OCI-LY7 (cell line): Measurements from ENCODE around the gene REXO1. TPM values are rescaled to one million over a fixed set of nuclear protein-coding genes. Genes with fewer than 3 reads are reported as not detected.

Experiments
- BruUV-seq: library from RNA; stranded (reverse); fragments of 400-500 nt; replicated peaks from 2 replicates; lab custom pipeline; 2021; lab: Mats Ljungman, UMichigan
- CTCF ChIA-PET: fragments of 300-600 bp; sonication (Branson Sonifier 250); formaldehyde crosslinking; loops from one replicate; lab custom pipeline; 2022; ENCODE audit warnings: antibody characterized with exemption; ENCODE audit not compliant: unreplicated experiment; lab: Charles Lee
- POLR2A ChIA-PET: fragments of 300-600 bp; sonication (Branson Sonifier 250); formaldehyde crosslinking; loops from one replicate; lab custom pipeline; 2022; ENCODE audit warnings: antibody characterized with exemption; lab: Charles Lee
- DNase-seq: peaks from one replicate; pipeline ENCODE4 v3.0.0-alpha.2; 2015; ENCODE audit warnings: low spot score
- H2AFZ ChIP-seq: fragments of 200-600 bp; sonication (generic), shearing (Covaris generic); 2 replicates; pipeline ENCODE4 v1.6.1; 2014; ENCODE audit warnings: mild to moderate bottlenecking, antibody characterized with exemption, low read length, moderate library complexity
- H3K27ac ChIP-seq: fragments of 200-600 bp; sonication (generic); 2 replicates; pipeline ENCODE4 v1.5.1; 2014; ENCODE audit warnings: mixed run types, low read depth, mild to moderate bottlenecking, moderate library complexity, low read length, inconsistent platforms; ENCODE audit not compliant: poor library complexity, severe bottlenecking
- H3K36me3 ChIP-seq: fragments of 200-600 bp; sonication (generic); 2 replicates; pipeline ENCODE4 v1.6.1; 2014; ENCODE audit warnings: mild to moderate bottlenecking, antibody characterized with exemption, low read length, moderate library complexity, mixed read lengths; ENCODE audit not compliant: insufficient read depth
- H3K4me1 ChIP-seq: fragments of 200-600 bp; sonication (generic); 2 replicates; pipeline ENCODE4 v1.5.1; 2014; ENCODE audit warnings: mild to moderate bottlenecking, low read length; ENCODE audit not compliant: insufficient read depth, poor library complexity, severe bottlenecking
- H3K4me2 ChIP-seq: fragments of 200-600 bp; sonication (generic); 2 replicates; pipeline ENCODE4 v1.6.1; 2014; ENCODE audit warnings: mild to moderate bottlenecking, low read length
- H3K4me3 ChIP-seq: fragments of 200-600 bp; sonication (generic); 2 replicates; pipeline ENCODE4 v1.5.1; 2014; ENCODE audit warnings: mild to moderate bottlenecking, low read depth, low read length; ENCODE audit not compliant: poor library complexity, severe bottlenecking
- H3K79me2 ChIP-seq: fragments of 200-600 bp; sonication (generic); 2 replicates; pipeline ENCODE4 v1.6.1; 2016; ENCODE audit warnings: low read depth, mild to moderate bottlenecking, low read length, moderate library complexity, mixed read lengths; ENCODE audit not compliant: insufficient read depth
- H3K9me2 ChIP-seq: fragments of 200-600 bp; sonication (generic); 2 replicates; pipeline ENCODE4 v1.6.1; 2016; ENCODE audit warnings: mild to moderate bottlenecking, low read length, mixed read lengths; ENCODE audit not compliant: insufficient read depth
- H3K9me3 ChIP-seq: fragments of 200-600 bp; sonication (generic); 2 replicates; pipeline ENCODE4 v1.6.1; 2014; ENCODE audit warnings: mild to moderate bottlenecking, mixed run types, low read length, mixed read lengths
- H4K20me1 ChIP-seq: fragments of 200-600 bp; sonication (generic); 2 replicates; pipeline ENCODE4 v1.6.1; 2014; ENCODE audit warnings: mild to moderate bottlenecking, antibody characterized with exemption, low read length, moderate library complexity, mixed read lengths; ENCODE audit not compliant: insufficient read depth
- EZH2phosphoT487 ChIP-seq: fragments of 200-600 bp; sonication (generic); IDR thresholded peaks from 2 replicates; pipeline ENCODE4 v1.6.1; 2018; ENCODE audit warnings: low read depth, borderline replicate concordance, mild to moderate bottlenecking, mixed run types, antibody characterized with exemption, low read length, moderate library complexity, mixed read lengths
- intact Hi-C: fragments of 100-400 bp; cut with micrococcal nuclease; formaldehyde crosslinking; loops from one replicate; pipeline ENCODE4 v1.10.0; 2022; ENCODE audit not compliant: unreplicated experiment
- total RNA-seq, 2 experiments: library from RNA; depleted of rRNA in 1 of 2; stranded (reverse); fragments of >200 nt in 1 of 2; shearing (Covaris generic) in 1 of 2; gene quantifications; 2 replicates each; pipeline ENCODE4 v1.2.3, GENCODE V29; 2014 to 2022
- TF ChIP-seq, protein P1 (sequence below): fragments of 200-600 bp; sonication (generic); conservative IDR thresholded peaks from 2 replicates; pipeline ENCODE4 v1.5.1; 2014; ENCODE audit warnings: mild to moderate bottlenecking, antibody characterized with exemption, low read length, moderate library complexity, mixed read lengths

The REXO1 gene
- total RNA-seq, 2 experiments from 2014 or later: 24.0 to 52.8 TPM

DNA sequence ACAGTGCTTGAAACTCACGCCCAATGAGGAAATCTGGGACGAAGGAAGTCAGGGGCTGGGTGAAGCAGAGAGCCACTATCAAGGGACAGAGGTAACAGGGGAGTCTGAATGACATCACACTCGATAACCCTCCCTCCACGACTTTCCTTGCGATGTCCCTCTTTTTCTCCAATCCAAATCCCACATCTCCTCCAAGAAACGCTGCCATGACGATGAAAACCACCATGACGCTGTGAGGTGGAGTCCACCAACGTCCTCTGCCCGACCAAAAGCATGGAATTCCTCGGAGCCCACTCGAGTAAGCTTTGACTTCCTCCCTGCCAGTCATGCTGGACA, 967 bp downstream of the REXO1 start:
- POLR2A ChIA-PET: no interaction called here
- no peaks in the 10 kb centered on the region for H3K9me2 ChIP-seq
- BruUV-seq: no TSS peak
- no peak overlapping the region for H3K27ac ChIP-seq
- peaks cover 17% of the 10 kb centered on the region for H4K20me1 ChIP-seq
- H3K9me3 ChIP-seq: no peaks in the 10 kb centered on the region
- peak overlapping the region; percentile 80 for H3K4me2 ChIP-seq
- H3K36me3 ChIP-seq: peaks cover 28% of the 10 kb centered on the region; the same call in 1 of the 2 replicates
- intact Hi-C loops: no loop called here
- H3K4me1 ChIP-seq: peaks cover 19% of the 10 kb centered on the region
- TF ChIP-seq EZH2phosphoT487: no peak
- TF ChIP-seq, protein P1, sequence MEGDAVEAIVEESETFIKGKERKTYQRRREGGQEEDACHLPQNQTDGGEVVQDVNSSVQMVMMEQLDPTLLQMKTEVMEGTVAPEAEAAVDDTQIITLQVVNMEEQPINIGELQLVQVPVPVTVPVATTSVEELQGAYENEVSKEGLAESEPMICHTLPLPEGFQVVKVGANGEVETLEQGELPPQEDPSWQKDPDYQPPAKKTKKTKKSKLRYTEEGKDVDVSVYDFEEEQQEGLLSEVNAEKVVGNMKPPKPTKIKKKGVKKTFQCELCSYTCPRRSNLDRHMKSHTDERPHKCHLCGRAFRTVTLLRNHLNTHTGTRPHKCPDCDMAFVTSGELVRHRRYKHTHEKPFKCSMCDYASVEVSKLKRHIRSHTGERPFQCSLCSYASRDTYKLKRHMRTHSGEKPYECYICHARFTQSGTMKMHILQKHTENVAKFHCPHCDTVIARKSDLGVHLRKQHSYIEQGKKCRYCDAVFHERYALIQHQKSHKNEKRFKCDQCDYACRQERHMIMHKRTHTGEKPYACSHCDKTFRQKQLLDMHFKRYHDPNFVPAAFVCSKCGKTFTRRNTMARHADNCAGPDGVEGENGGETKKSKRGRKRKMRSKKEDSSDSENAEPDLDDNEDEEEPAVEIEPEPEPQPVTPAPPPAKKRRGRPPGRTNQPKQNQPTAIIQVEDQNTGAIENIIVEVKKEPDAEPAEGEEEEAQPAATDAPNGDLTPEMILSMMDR: no peak
- CTCF ChIA-PET: no interaction called here
- peaks cover 61% of the 10 kb centered on the region for H3K79me2 ChIP-seq
- DNase-seq: no peak
- H3K4me3 ChIP-seq: peak overlapping the region; percentile 93
- no peak overlapping the region for H2AFZ ChIP-seq

DNA sequence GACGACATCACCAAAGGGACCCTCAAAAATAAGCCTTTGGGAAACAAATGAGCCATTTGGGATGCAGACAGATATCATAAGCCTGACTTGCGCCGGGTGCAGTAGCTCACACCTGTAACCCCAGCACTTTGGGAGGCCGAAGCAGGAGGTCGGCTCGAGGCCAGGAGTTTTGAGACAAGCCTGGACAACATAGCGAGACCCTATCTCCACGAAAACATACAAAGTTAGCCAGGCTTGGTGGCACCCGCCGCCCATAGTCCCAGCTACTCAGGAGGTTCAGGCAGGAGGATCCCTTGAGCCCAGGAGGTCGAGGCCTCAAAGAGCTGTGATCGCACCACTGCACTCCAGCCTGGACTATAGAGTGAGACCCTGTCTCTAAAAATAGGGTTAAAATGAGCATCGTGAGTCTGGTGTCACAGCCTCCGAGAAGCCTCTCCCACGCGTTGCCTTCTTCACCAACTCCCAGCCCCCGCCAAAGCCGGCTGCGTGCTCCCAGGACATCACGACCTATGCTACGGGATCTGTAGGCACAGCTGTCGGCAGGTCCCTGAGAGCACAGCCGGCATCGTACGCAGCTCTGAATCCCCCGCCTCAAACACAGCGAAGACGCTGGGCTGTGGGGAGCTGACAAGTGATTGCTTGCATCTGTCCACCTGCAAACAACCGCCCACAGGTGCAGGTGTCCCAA, 1.6 kb downstream of the REXO1 start:
- no peak overlapping the region for H2AFZ ChIP-seq
- no peaks in the 10 kb centered on the region for H3K9me3 ChIP-seq
- CTCF ChIA-PET: no interaction called here
- peaks cover 17% of the 10 kb centered on the region for H4K20me1 ChIP-seq
- intact Hi-C loops: no loop called here
- DNase-seq: no peak
- no peaks in the 10 kb centered on the region for H3K9me2 ChIP-seq
- H3K4me3 ChIP-seq: peak overlapping the region; percentile 93
- H3K4me2 ChIP-seq: peak overlapping the region; percentile 80
- no TSS peak for BruUV-seq
- peaks cover 19% of the 10 kb centered on the region for H3K4me1 ChIP-seq
- POLR2A ChIA-PET: no interaction called here
- peaks cover 28% of the 10 kb centered on the region; the same call in 1 of the 2 replicates for H3K36me3 ChIP-seq
- peaks cover 63% of the 10 kb centered on the region for H3K79me2 ChIP-seq
- H3K27ac ChIP-seq: no peak overlapping the region
- no peak for TF ChIP-seq EZH2phosphoT487
- TF ChIP-seq, protein P1: no peak

DNA sequence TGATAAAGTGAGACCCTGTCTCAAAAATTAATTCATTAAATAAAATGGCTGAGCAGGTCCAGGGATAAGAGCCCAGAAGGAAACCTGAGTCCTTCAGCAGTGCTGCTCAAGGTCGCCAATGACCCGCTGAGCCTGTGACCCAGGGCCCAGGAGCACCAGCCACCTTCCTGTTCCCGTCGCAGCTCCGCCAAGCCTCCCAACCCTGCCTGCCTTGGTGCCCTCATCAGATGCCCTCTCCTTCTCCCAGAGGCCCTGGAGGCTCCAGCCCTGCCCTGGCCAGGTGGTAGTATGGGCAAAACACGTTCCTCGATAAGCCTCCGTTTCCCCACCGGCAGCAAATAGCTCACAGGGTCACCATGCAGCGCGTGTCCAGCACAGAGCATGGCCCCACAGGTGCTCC, 2.6 kb downstream of the REXO1 start:
- TF ChIP-seq, protein P1: no peak
- no peak for TF ChIP-seq EZH2phosphoT487
- Histone ChIP-seq H3K36me3 (peaks cover 22% of the 10 kb centered on the region; the same call in 1 of the 2 replicates), H3K9me3 (no peaks in the 10 kb centered on the region), H3K4me3 (no peak overlapping the region), H3K4me1 (peaks cover 19% of the 10 kb centered on the region), H2AFZ (no peak overlapping the region), H3K79me2 (peaks cover 69% of the 10 kb centered on the region), H3K9me2 (no peaks in the 10 kb centered on the region), H4K20me1 (peaks cover 17% of the 10 kb centered on the region), H3K4me2 (0 out of 2 replicates have a peak overlapping the region, but pooled peaks have one; percentile 80), H3K27ac (no peak overlapping the region)
- intact Hi-C loops: no loop called here
- ChIA-PET CTCF (no interaction called here), POLR2A (no interaction called here)
- BruUV-seq: no TSS peak
- DNase-seq: no peak
